ENCODE results near the gene GPATCH2. TPM values are rescaled to one million over a fixed set of nuclear protein-coding genes. Genes with fewer than 3 reads are reported as not detected.
"Not testable (repeated sequence)": the region's sequence is repeated elsewhere in the genome, so short reads cannot be mapped to it uniquely, and the experiment has no call there.

GPATCH2 gene
- total RNA-seq, 2 donors from 2014 or later: 10.5 to 12.2 TPM

DNA sequence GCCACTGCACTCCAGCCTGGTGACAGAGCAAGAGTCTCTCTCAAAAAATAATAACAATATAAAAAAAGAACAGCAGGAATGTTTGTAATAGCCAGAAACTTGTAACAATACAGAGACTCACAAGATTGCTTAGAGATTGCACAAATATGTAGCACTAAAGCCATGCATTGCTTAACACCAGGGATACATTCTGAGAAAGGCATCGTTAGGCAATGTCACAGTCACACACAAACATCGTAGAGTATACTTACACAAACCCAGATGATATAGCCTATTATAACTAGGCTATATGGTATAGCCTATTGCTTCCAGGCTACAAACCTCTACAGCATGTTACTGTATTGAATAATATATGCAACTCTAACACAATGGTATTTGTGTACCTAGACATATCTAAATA, 45.3 kb downstream of the GPATCH2 start:
- no peaks in the 10 kb centered on the region for H3K36me3 ChIP-seq
- H3K4me3 ChIP-seq: no peak overlapping the region
- DNase-seq: no peak
- intact Hi-C loops (cut with DNase I): no loop called here
- no peak for TF ChIP-seq CTCF (IDR thresholded peaks at IDR 0.05)
- H3K9me3 ChIP-seq: no peaks in the 10 kb centered on the region
- H3K27me3 ChIP-seq: no peaks in the 10 kb centered on the region
- H3K9ac ChIP-seq (ENCODE audit: low read depth in 2 of 2, low read length in 2 of 2): no peak overlapping the region
- no peaks in the 10 kb centered on the region for H3K4me1 ChIP-seq
- H3K27ac ChIP-seq: no peak overlapping the region

DNA sequence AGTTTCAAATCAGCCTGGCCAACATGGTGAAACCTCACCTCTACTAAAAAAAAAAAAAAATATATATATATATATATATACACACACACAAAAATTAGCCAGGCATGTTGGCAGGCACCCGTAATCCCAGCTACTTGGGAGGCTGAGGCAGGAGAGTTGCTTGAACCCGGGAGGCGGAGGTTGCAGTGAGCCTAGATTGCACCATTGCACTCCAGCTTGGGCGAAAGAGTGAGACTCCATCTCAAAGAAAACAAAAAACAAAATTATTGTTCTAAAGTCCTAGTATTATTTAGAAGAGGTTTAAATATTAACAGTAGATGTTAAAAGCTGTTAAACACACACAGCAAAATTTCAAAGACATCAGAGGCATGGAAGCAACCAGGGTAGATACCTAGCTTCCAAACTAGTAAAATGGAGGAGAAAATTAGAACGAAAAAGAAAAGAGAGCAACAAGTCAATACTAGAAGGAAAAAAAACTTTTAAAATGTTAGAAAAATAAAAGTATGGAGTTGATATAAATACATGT, 46.5 kb downstream of the GPATCH2 start:
- H3K4me1 ChIP-seq; DNase-seq; H3K27ac ChIP-seq; H3K9ac ChIP-seq (ENCODE audit: low read depth in 2 of 2, low read length in 2 of 2); H3K4me3 ChIP-seq; H3K36me3 ChIP-seq; H3K9me3 ChIP-seq; H3K27me3 ChIP-seq; intact Hi-C loops (cut with DNase I): not testable (repeated sequence)

DNA sequence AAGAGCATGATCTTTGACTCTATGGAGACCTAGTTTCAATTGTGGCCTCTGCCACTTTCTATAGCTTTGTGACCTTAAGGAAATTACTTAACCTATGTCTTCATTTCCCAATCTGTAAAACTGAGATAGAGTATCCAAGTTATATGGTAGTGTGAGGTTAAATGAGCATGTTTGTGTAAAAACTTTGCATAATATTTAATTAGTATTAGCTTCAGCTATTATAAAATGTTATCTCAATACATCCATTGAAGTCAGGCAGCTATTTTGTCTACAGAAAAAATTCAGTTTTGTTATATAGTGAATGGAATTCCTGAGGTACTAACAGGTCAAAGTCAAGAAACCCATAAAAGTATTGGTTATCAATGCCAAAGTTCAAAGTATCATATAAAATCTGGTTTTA, 53.6 kb downstream of the GPATCH2 start:
- Histone ChIP-seq H3K4me3 (no peak overlapping the region), H3K9me3 (no peaks in the 10 kb centered on the region), H3K27ac (no peak overlapping the region), H3K4me1 (no peaks in the 10 kb centered on the region), H3K36me3 (no peaks in the 10 kb centered on the region), H3K9ac (ENCODE audit: low read depth in 2 of 2, low read length in 2 of 2) (no peak overlapping the region), H3K27me3 (no peaks in the 10 kb centered on the region)
- DNase-seq: no peak
- intact Hi-C loops (cut with DNase I): no loop called here
- TF ChIP-seq CTCF (IDR thresholded peaks at IDR 0.05): no peak

GRCh38 chr1:217574265-217574949, 56.5 kb downstream of the GPATCH2 start:
- H3K4me3 ChIP-seq: no peak overlapping the region
- H3K9me3 ChIP-seq: no peaks in the 10 kb centered on the region
- H3K36me3 ChIP-seq: no peaks in the 10 kb centered on the region
- no peaks in the 10 kb centered on the region for H3K27me3 ChIP-seq
- intact Hi-C loops (cut with DNase I): no loop called here
- no peak overlapping the region for H3K27ac ChIP-seq
- TF ChIP-seq CTCF (IDR thresholded peaks at IDR 0.05): no peak
- H3K4me1 ChIP-seq: no peaks in the 10 kb centered on the region
- no peak overlapping the region for H3K9ac ChIP-seq (ENCODE audit: low read depth in 2 of 2, low read length in 2 of 2)
- peak; percentile 30 for DNase-seq

DNA sequence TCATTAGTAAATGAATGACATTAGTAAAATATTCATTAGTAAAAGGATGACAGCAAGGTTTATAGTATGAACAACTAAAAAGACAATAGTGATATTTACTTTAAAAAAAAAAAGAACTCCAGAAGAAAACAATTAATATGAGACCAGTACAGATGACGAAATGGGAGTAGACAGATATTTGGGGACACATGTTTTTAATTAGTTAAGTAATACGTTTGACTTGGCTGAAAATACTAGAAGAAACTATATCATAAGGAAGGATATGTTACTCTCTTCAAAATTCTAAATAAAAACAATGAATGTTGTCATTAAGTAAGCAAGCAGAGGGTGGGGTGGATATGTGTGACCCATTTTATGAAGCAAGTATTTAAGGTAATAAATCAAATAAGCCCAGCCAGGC, 61.9 kb downstream of the GPATCH2 start:
- no peak for DNase-seq
- Histone ChIP-seq H3K27ac (no peak overlapping the region), H3K9me3 (no peaks in the 10 kb centered on the region)

More for the DNA sequence above, 61.9 kb downstream of the GPATCH2 start:
- no peak for TF ChIP-seq CTCF (IDR thresholded peaks at IDR 0.05)
- Histone ChIP-seq H3K4me1 (no peaks in the 10 kb centered on the region), H3K9ac (ENCODE audit: low read depth in 2 of 2, low read length in 2 of 2) (no peak overlapping the region), H3K27me3 (no peaks in the 10 kb centered on the region), H3K36me3 (no peaks in the 10 kb centered on the region), H3K4me3 (no peak overlapping the region)
- intact Hi-C loops (cut with DNase I): no loop called here
